ENCODE results near the gene GPSM1. TPM values are rescaled to one million over a fixed set of nuclear protein-coding genes. Genes with fewer than 3 reads are reported as not detected.

Gene GPSM1
- total and polyA plus RNA-seq, 2 experiments from 2014 or later: 25.5 to 30.0 TPM

DNA sequence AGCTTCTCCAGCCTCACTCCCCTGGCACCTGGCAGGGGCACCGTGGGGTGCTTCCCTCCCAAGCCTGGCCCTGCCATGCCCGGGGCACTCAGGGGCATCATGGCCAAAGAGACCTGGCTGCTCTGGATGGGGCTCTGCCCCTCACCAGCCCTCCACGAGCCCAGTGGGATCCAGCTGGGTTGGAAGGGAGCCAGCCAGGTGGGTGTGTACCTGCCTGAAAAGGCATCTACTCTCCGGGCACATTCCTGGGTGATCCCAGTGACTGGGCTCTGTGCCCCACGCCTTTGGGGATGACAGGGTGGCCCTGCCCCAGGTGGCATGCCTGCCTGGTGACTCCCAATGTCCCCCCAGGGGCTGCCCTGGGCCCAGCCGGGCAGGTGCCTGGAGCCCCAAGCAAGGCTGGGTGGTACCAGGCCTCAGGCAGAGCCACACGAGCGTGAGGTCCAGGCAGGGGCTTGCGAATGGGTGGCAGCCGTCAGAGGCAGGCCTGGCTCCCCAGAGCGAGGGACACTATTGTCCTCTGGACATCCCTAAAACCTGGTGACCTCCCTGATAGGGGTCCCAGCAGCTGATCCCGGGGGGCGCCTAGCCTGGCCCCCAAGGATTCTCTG, 777 bp downstream of the GPSM1 start:
- peak overlapping the region; percentile 26 for H2AFZ ChIP-seq
- TF ChIP-seq EZH2phosphoT487 (IDR thresholded peaks at IDR 0.05; ENCODE audit: low read depth, severe bottlenecking, unreplicated experiment) (no peak), EZH2 (IDR thresholded peaks at IDR 0.05; ENCODE audit: borderline replicate concordance) (no peak)
- TF ChIP-seq, protein P1, sequence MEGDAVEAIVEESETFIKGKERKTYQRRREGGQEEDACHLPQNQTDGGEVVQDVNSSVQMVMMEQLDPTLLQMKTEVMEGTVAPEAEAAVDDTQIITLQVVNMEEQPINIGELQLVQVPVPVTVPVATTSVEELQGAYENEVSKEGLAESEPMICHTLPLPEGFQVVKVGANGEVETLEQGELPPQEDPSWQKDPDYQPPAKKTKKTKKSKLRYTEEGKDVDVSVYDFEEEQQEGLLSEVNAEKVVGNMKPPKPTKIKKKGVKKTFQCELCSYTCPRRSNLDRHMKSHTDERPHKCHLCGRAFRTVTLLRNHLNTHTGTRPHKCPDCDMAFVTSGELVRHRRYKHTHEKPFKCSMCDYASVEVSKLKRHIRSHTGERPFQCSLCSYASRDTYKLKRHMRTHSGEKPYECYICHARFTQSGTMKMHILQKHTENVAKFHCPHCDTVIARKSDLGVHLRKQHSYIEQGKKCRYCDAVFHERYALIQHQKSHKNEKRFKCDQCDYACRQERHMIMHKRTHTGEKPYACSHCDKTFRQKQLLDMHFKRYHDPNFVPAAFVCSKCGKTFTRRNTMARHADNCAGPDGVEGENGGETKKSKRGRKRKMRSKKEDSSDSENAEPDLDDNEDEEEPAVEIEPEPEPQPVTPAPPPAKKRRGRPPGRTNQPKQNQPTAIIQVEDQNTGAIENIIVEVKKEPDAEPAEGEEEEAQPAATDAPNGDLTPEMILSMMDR (IDR thresholded peaks at IDR 0.05; ENCODE audit: poor library complexity): no peak
- H3K4me3 ChIP-seq: peak overlapping the region; percentile 77
- H3K79me2 ChIP-seq: peaks cover 52% of the 10 kb centered on the region
- DNase-seq (ENCODE audit: low spot score): peak; percentile 50
- H3K36me3 ChIP-seq (replicated peaks; ENCODE audit: insufficient read depth, low read depth): no peaks in the 10 kb centered on the region
- WGBS (ENCODE audit: low lambda C conversion rate, missing lambda C conversion rate): 31% methylated on average over 12 of the region's 13 CpGs
- peak overlapping the region; percentile 98 for H3K4me2 ChIP-seq
- peak overlapping the region; percentile 94 for H3K27ac ChIP-seq
- H3K27me3 ChIP-seq: no peaks in the 10 kb centered on the region
- no peaks in the 10 kb centered on the region for H3K9me2 ChIP-seq (replicated peaks; ENCODE audit: insufficient read depth)
- peaks cover 27% of the 10 kb centered on the region for H3K4me1 ChIP-seq (ENCODE audit: insufficient read depth)
- H3K9me3 ChIP-seq (ENCODE audit: low read depth): no peaks in the 10 kb centered on the region
- H4K20me1 ChIP-seq (ENCODE audit: insufficient read depth, poor library complexity, severe bottlenecking): peaks cover 35% of the 10 kb centered on the region

DNA sequence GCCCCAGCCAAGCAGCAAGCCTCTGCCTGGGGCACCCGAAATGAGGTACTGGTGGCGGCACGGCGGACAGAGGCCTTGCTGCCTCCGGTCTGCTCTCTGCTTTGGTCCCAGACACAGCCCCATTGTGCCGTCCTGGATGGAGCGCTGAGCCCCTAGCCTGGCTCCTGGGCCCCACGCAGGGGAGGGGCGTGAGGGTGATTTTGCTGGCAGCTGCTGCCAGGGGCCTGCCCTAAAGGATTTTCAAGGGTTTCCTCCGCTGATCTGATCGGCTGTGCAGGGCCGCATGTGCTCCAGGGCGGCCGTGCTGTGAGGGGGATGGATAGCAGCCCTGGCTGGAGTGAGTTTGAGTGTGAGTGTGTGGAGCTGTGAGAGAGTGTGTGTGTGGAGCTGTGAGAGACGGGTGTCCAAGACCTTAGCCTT, 1.3 kb downstream of the GPSM1 start:
- no peaks in the 10 kb centered on the region for H3K9me3 ChIP-seq (ENCODE audit: low read depth)
- H3K27ac ChIP-seq: peak overlapping the region; percentile 94
- WGBS (ENCODE audit: low lambda C conversion rate, missing lambda C conversion rate): 29% methylated on average over 15 of the region's 15 CpGs
- H3K4me3 ChIP-seq: peak overlapping the region; percentile 77
- no peaks in the 10 kb centered on the region for H3K9me2 ChIP-seq (replicated peaks; ENCODE audit: insufficient read depth)
- peak overlapping the region; percentile 98 for H3K4me2 ChIP-seq
- no peak overlapping the region for H2AFZ ChIP-seq
- H4K20me1 ChIP-seq (ENCODE audit: insufficient read depth, poor library complexity, severe bottlenecking): peaks cover 37% of the 10 kb centered on the region
- peaks cover 54% of the 10 kb centered on the region for H3K79me2 ChIP-seq
- peaks cover 27% of the 10 kb centered on the region for H3K4me1 ChIP-seq (ENCODE audit: insufficient read depth)
- TF ChIP-seq, protein P1 (IDR thresholded peaks at IDR 0.05; ENCODE audit: poor library complexity): no peak
- no peak for TF ChIP-seq EZH2 (IDR thresholded peaks at IDR 0.05; ENCODE audit: borderline replicate concordance)
- no peaks in the 10 kb centered on the region for H3K27me3 ChIP-seq
- peak; percentile 73 for DNase-seq (ENCODE audit: low spot score)
- H3K36me3 ChIP-seq (replicated peaks; ENCODE audit: insufficient read depth, low read depth): no peaks in the 10 kb centered on the region

DNA sequence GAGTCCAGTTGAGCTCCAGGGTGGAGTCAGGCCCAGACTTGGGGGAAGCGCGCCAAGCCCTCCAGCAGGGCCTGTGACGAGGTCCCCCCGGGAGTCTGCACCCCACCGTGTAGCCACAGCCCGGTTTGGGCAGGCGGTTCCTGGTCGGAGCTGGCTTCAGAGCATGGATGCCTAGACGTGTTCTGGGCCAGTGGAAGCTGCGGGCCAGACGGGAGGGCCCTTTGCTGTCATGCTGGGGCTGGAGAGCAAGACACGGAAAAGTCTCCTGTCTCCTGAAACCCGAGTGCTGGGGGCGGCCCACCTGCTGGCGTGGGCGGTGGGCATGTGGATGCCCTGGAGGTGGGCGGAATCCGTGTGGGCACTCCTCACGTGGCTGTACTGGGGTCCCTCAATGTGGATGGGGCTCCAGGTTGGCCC, 1.9 kb downstream of the GPSM1 start:
- Histone ChIP-seq H3K9me3 (ENCODE audit: low read depth) (no peaks in the 10 kb centered on the region), H3K27ac (peak overlapping the region; percentile 94), H3K4me2 (peak overlapping the region; percentile 98), H4K20me1 (ENCODE audit: insufficient read depth, poor library complexity, severe bottlenecking) (peaks cover 37% of the 10 kb centered on the region), H3K27me3 (no peaks in the 10 kb centered on the region), H3K4me3 (peak overlapping the region; percentile 77), H3K36me3 (replicated peaks; ENCODE audit: insufficient read depth, low read depth) (no peaks in the 10 kb centered on the region), H3K4me1 (ENCODE audit: insufficient read depth) (peaks cover 27% of the 10 kb centered on the region), H2AFZ (no peak overlapping the region), H3K9me2 (replicated peaks; ENCODE audit: insufficient read depth) (no peaks in the 10 kb centered on the region), H3K79me2 (peaks cover 54% of the 10 kb centered on the region)
- TF ChIP-seq EZH2 (IDR thresholded peaks at IDR 0.05; ENCODE audit: borderline replicate concordance) (no peak), EZH2phosphoT487 (IDR thresholded peaks at IDR 0.05; ENCODE audit: low read depth, severe bottlenecking, unreplicated experiment) (no peak)
- TF ChIP-seq, protein P1 (IDR thresholded peaks at IDR 0.05; ENCODE audit: poor library complexity): no peak
- DNase-seq (ENCODE audit: low spot score): no peak
- WGBS (ENCODE audit: low lambda C conversion rate, missing lambda C conversion rate): 77% methylated on average over 19 of the region's 19 CpGs
